ENCODE results near the gene MMP17.

DNA sequence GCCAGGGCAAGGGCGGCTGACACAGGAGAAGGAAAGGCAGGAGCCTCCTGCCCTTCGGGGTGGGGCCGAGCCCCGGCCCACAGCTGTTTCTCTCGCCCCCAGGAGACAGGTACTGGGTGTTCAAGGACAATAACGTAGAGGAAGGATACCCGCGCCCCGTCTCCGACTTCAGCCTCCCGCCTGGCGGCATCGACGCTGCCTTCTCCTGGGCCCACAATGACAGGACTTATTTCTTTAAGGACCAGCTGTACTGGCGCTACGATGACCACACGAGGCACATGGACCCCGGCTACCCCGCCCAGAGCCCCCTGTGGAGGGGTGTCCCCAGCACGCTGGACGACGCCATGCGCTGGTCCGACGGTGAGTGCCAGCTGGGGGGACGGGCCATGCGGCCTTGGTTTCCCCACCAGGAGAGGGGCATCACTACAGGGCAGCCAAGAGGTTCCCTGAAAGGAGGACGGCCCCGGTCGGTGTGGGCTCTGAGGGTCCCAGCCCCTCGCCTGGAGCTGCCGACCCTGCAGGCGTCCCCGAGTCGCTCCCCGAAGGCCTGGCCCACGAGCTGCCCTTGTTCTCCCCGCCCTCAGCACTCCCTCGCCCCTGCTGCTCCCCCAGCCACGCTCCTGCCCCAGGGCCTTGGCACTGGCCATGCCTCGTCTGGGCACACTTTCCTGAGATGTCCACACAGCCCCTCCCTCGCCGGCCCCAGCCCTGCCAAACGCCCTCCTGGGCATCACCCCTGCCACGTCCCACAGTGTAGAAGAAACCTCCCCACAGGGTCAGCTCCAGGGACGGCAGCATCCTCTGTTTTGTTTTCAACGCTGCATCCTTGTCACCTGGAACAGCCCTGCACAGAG is 21.7 kb downstream of the MMP17 start:
- TF ChIP-seq, protein P1, sequence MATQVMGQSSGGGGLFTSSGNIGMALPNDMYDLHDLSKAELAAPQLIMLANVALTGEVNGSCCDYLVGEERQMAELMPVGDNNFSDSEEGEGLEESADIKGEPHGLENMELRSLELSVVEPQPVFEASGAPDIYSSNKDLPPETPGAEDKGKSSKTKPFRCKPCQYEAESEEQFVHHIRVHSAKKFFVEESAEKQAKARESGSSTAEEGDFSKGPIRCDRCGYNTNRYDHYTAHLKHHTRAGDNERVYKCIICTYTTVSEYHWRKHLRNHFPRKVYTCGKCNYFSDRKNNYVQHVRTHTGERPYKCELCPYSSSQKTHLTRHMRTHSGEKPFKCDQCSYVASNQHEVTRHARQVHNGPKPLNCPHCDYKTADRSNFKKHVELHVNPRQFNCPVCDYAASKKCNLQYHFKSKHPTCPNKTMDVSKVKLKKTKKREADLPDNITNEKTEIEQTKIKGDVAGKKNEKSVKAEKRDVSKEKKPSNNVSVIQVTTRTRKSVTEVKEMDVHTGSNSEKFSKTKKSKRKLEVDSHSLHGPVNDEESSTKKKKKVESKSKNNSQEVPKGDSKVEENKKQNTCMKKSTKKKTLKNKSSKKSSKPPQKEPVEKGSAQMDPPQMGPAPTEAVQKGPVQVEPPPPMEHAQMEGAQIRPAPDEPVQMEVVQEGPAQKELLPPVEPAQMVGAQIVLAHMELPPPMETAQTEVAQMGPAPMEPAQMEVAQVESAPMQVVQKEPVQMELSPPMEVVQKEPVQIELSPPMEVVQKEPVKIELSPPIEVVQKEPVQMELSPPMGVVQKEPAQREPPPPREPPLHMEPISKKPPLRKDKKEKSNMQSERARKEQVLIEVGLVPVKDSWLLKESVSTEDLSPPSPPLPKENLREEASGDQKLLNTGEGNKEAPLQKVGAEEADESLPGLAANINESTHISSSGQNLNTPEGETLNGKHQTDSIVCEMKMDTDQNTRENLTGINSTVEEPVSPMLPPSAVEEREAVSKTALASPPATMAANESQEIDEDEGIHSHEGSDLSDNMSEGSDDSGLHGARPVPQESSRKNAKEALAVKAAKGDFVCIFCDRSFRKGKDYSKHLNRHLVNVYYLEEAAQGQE (IDR thresholded peaks at IDR 0.05; ENCODE audit: insufficient replicate concordance, low read depth) = no peak
- TF ChIP-seq, protein P2, sequence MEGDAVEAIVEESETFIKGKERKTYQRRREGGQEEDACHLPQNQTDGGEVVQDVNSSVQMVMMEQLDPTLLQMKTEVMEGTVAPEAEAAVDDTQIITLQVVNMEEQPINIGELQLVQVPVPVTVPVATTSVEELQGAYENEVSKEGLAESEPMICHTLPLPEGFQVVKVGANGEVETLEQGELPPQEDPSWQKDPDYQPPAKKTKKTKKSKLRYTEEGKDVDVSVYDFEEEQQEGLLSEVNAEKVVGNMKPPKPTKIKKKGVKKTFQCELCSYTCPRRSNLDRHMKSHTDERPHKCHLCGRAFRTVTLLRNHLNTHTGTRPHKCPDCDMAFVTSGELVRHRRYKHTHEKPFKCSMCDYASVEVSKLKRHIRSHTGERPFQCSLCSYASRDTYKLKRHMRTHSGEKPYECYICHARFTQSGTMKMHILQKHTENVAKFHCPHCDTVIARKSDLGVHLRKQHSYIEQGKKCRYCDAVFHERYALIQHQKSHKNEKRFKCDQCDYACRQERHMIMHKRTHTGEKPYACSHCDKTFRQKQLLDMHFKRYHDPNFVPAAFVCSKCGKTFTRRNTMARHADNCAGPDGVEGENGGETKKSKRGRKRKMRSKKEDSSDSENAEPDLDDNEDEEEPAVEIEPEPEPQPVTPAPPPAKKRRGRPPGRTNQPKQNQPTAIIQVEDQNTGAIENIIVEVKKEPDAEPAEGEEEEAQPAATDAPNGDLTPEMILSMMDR (IDR thresholded peaks at IDR 0.05; ENCODE audit: insufficient read depth, low read length) = no peak
- TF ChIP-seq POLR2AphosphoS5 (IDR thresholded peaks at IDR 0.05; ENCODE audit: low read depth) = no peak

Measured in HL-60 (cell line).